MCF 10A (cell line): ENCODE data around the gene ARHGAP24. TPM values are rescaled to one million over a fixed set of nuclear protein-coding genes. Genes with fewer than 3 reads are reported as not detected.
A peak's percentile ranks its signal among the peaks of the same experiment; 100 is the strongest.

Experiments
- BruUV-seq: library from RNA; stranded (reverse); fragments of 400-500 nt; replicated peaks from 2 replicates; lab custom pipeline; 2021; lab: Mats Ljungman, UMichigan
- CTCF ChIA-PET: fragments of 300-600 bp; sonication (Branson Sonifier 250); formaldehyde crosslinking; extraction: SDS; loops from one replicate; lab custom pipeline; 2021; ENCODE audit warnings: antibody characterized with exemption, inconsistent platforms; lab: Yijun Ruan, JAX
- POLR2A ChIA-PET: fragments of 300-600, 350-650 bp; sonication (Branson Sonifier 250); formaldehyde crosslinking; extraction: SDS; loops from one replicate; lab custom pipeline; 2020; ENCODE audit warnings: antibody characterized with exemption, inconsistent platforms; lab: Yijun Ruan, JAX
- DNase-seq: peaks from one replicate; pipeline ENCODE4 v3.0.0-alpha.2; 2018; ENCODE audit not compliant: unreplicated experiment
- H3K27ac Mint-ChIP-seq: one replicate; pipeline ENCODE4 v1.8.0; 2022; ENCODE audit warnings: mild to moderate bottlenecking, low read depth, mixed read lengths; ENCODE audit not compliant: unreplicated experiment
- H3K27me3 Mint-ChIP-seq: one replicate; pipeline ENCODE4 v1.8.0; 2022; ENCODE audit warnings: mixed read lengths; ENCODE audit not compliant: insufficient read depth, unreplicated experiment
- H3K36me3 Mint-ChIP-seq: one replicate; pipeline ENCODE4 v1.8.0; 2022; ENCODE audit warnings: mild to moderate bottlenecking, moderate library complexity, mixed read lengths; ENCODE audit not compliant: insufficient read depth, unreplicated experiment
- H3K4me1 Mint-ChIP-seq: one replicate; pipeline ENCODE4 v1.8.0; 2022; ENCODE audit warnings: mixed read lengths; ENCODE audit not compliant: insufficient read depth, unreplicated experiment
- H3K4me3 Mint-ChIP-seq: one replicate; pipeline ENCODE4 v1.8.0; 2022; ENCODE audit warnings: mild to moderate bottlenecking, moderate library complexity, mixed read lengths; ENCODE audit not compliant: unreplicated experiment
- H3K9me3 Mint-ChIP-seq: one replicate; pipeline ENCODE4 v1.8.0; 2022; ENCODE audit warnings: mixed read lengths; ENCODE audit not compliant: unreplicated experiment
- intact Hi-C: fragments of 100-400 bp; cut with micrococcal nuclease; formaldehyde crosslinking; loops from 2 replicates; pipeline ENCODE4 v1.14.1; 2022
- total RNA-seq: library from RNA; stranded (reverse); gene quantifications from 2 replicates; pipeline ENCODE4 v1.2.3, GENCODE V29; 2022
- TF ChIP-seq, protein P1 (sequence below): fragments of 200-600 bp; IDR thresholded peaks from one replicate; pipeline ENCODE4 v1.8.0; 2022; ENCODE audit warnings: antibody characterized with exemption, mild to moderate bottlenecking; ENCODE audit not compliant: unreplicated experiment

ARHGAP24 gene
- total RNA-seq, 1 experiment from 2014 or later: 2.6 TPM

DNA sequence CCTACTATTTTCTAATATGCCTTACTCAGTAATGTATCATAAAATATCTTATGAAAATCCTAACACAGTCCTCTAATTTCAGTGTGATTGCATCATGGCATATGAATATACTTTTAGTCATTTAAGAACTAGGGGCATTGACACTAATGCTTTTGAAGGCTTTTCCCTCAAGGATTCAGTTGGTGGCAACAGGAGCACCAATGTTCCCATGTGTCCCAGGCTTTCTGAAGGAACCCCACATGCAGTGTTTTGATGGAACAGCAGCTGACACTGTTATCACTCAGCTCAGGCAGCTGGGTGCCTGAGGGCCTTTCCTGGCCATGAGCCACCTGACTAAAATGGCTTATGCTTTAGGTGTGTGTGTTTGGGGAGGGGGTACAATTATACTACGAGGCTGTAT lies 348.3 kb downstream of the ARHGAP24 start:
- POLR2A ChIA-PET: no interaction called here
- Mint-ChIP-seq H3K4me1 (peaks cover 44% of the 10 kb centered on the region), H3K27me3 (no peaks in the 10 kb centered on the region), H3K9me3 (no peaks in the 10 kb centered on the region), H3K27ac (peak overlapping the region; percentile 74), H3K4me3 (no peak overlapping the region), H3K36me3 (no peaks in the 10 kb centered on the region)
- intact Hi-C loops: no loop called here
- DNase-seq: peak; percentile 19
- CTCF ChIA-PET: interaction anchor here (0.6 to 1.2 kb wide), 3 partner anchors 11 to 141 kb away, joined by 3 to 4 read pairs (median 3); no protein-coding TSS in a partner anchor
- TF ChIP-seq, protein P1, sequence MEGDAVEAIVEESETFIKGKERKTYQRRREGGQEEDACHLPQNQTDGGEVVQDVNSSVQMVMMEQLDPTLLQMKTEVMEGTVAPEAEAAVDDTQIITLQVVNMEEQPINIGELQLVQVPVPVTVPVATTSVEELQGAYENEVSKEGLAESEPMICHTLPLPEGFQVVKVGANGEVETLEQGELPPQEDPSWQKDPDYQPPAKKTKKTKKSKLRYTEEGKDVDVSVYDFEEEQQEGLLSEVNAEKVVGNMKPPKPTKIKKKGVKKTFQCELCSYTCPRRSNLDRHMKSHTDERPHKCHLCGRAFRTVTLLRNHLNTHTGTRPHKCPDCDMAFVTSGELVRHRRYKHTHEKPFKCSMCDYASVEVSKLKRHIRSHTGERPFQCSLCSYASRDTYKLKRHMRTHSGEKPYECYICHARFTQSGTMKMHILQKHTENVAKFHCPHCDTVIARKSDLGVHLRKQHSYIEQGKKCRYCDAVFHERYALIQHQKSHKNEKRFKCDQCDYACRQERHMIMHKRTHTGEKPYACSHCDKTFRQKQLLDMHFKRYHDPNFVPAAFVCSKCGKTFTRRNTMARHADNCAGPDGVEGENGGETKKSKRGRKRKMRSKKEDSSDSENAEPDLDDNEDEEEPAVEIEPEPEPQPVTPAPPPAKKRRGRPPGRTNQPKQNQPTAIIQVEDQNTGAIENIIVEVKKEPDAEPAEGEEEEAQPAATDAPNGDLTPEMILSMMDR: no peak
- no TSS peak for BruUV-seq

DNA sequence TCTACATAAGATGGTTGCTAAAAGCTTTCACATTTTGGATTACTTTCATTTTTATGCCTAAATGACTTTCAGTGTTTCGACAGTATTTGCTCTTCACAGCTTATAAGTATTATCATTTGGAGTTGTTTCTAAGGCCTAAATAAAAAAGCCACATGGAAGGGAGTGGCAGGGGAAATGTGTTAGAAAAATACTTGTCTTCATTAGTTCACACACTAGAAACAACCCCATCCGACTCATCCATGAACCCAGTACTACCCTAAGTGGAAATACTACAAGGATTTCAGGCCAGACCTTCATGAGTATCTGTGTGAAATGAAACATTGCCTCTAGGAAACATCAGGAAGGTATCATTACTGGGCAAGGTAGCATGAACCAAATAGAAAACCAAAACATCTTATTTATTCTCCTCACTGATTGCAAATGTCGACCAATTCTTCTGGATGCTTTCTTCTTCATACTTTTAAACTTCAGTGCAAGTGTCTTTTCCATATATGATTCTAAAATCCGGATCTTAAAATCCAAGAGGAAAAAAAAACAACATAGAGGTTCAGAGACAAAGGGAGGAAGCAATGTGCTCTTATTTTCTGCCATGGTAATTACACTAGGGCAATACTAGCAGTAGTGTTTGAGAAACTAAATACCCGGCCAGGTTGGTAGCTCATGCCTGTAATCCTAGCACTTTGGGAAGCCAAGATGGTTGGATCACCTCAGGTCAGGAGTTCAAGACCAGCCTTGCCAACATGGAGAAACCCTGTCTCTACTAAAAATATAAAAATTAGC lies 349.4 kb downstream of the ARHGAP24 start:
- TF ChIP-seq, protein P1: no peak
- H3K4me3 Mint-ChIP-seq: no peak overlapping the region
- CTCF ChIA-PET: interaction anchor here (0.6 to 1.2 kb wide), 4 partner anchors 12 to 140 kb away, joined by 3 to 5 read pairs (median 4); no protein-coding TSS in a partner anchor
- no peak for DNase-seq
- POLR2A ChIA-PET: interaction anchor here (0.6 kb wide), 1 partner anchor 656 kb away, joined by 3 read pairs; no protein-coding TSS in a partner anchor
- peaks cover 51% of the 10 kb centered on the region for H3K4me1 Mint-ChIP-seq
- no peaks in the 10 kb centered on the region for H3K27me3 Mint-ChIP-seq
- intact Hi-C loops: no loop called here
- H3K36me3 Mint-ChIP-seq: no peaks in the 10 kb centered on the region
- peak overlapping the region; percentile 74 for H3K27ac Mint-ChIP-seq
- no peaks in the 10 kb centered on the region for H3K9me3 Mint-ChIP-seq
- no TSS peak for BruUV-seq

DNA sequence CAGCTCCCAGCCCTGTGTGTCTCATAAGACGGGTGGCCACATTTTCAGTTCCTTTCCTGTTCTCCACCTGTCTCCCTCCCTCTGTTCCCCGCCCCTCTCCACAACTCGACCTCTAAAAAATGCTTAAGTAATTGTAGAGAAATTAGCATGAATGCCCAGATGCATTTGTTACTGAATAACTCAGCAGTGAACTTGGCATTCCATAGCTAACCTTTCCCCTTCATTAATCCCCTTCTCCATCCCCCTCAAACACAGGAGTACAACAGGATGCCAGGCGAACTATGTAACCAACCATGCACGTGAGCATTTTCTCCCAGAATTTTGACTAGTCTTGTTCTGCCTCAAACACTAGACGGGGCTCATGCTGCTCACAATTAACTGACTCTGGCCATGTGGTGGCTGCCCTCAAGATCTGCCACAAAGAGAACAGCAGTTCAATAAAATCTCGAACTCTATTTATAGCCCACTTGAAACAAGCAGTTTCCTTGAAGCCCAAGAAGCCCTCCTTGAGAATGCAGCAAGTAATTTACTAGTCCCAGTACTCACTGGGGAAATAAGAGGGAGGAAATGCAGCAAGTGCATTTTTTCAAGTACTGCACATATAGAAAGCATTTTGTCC lies 351.2 kb downstream of the ARHGAP24 start:
- BruUV-seq: no TSS peak
- peaks cover 62% of the 10 kb centered on the region for H3K4me1 Mint-ChIP-seq
- DNase-seq: peak; percentile 13
- no peaks in the 10 kb centered on the region for H3K27me3 Mint-ChIP-seq
- no peak overlapping the region for H3K4me3 Mint-ChIP-seq
- ChIA-PET CTCF (no interaction called here), POLR2A (interaction anchor here (0.7 kb wide), 1 partner anchor 16 kb away, joined by 3 read pairs; no protein-coding TSS in a partner anchor)
- no peak overlapping the region for H3K27ac Mint-ChIP-seq
- no peaks in the 10 kb centered on the region for H3K36me3 Mint-ChIP-seq
- TF ChIP-seq, protein P1: no peak
- H3K9me3 Mint-ChIP-seq: no peaks in the 10 kb centered on the region
- intact Hi-C loops: no loop called here
